Activated CD8-positive, alpha-beta memory T cell treated with anti-CD3 and anti-CD28 coated beads for 48 hours (primary cell): ENCODE measurements around the gene TSPOAP1.

Experiments used
- DNase-seq, 3 experiments: peaks; one replicate each; pipeline ENCODE4 v3.0.0-alpha.2; 2020; ENCODE audit warnings: low read depth in 2 of 3, low spot score in 2 of 3

Gene TSPOAP1

DNA sequence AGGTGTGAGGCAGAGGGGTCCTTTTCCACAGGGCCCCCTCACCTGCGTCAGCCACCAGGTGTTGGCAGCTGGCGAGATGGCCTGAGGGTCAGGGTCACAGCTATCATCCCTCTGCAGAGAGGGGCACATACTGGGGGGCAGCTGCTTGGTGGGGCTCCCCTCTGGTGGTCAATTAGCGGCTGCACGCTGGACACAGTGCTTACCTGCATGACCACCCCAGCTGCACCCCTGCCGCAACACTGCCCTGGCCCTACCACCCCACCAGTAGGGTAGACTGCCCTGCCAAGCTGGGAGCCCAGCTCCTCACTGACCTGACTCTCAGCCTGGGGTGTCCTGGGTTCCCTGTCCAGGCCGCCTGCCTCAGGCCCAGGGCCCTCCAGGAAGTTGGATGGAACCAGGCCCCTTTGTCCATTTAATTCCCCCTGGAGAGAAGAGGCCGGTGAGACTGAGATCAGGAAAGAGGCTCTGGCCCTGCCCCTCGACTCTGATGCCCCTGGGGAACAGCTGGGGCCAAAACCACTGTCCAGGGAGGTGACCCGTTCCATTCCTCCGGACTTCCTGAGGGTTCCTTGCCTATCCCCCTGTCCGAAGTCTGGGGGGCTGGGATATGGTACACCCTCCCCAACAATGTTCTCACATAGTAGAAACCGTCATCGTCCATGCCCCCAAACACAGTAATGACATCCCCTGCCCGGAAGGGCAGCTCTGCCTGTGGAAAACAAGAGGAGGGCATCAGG, 23.7 kb downstream of the TSPOAP1 start:
- no peak for DNase-seq

DNA sequence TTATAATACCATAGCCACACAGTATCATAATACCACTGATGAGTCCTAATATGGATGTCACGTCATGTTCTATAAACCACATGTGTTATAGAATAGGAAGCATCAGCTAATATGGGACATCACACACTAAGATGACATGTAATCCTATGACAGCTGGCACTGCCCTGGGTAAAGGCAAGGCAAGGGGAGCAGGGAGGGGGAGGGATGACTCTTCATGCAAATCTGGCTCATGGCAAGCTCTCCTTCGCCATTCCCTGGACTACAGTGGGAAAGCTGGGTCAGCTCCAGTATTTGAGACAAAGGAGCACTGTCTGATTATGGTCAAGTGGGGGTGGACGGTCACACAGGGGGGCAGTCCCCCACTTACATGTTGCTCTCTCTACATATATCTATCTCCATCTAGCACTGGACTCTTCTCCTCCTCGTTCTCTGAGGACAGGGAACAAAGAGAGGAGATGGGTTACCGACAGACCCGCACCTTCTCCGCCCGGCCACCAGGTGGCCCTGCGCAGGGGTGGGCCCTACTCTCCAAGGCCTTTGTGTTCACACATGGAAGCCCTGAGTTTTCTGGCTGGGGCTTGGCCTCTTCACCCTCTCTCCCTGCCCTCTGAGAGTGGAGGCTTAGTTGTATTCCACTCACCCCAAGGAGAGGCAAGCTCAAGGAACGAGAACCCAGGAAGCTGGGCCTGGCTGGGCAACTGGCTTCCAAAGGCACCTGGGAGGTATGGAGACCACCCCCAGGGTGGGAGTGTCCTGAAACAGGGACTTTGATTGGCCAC, 24.4 kb downstream of the TSPOAP1 start:
- DNase-seq, result no peak

DNA sequence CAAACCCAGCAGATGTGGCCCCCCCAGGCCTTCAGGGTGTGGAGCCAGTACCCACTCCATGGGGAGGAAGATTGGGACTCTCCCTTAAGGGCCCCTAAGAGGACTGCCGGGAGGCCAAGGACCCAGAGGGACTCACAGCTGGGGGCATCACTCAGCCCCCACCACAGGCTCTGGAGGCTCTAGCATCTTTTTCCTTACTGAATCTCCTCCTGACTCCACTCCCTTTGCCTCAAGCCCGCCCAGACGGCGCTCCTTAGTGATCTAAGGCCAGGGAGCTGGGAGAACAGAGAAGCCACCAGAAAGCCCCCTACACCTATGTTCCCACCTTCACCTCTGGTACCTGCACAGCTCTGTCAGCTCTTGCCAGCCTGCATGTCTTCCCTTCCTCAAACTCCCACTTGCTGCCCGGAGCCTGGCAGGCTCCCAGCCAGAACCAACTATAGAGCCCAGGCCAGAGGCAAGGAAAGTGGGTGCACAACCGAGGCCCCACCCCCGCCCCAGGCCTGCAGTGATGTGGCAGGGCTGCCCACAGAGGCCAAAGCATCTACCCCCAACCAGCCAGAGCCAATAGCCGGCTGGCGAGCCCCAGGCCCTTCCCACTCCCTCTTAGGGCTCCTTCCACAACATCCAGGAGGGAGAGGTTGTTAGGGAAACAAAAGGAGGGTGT, 25.5 kb downstream of the TSPOAP1 start:
- DNase-seq, result no peak

DNA sequence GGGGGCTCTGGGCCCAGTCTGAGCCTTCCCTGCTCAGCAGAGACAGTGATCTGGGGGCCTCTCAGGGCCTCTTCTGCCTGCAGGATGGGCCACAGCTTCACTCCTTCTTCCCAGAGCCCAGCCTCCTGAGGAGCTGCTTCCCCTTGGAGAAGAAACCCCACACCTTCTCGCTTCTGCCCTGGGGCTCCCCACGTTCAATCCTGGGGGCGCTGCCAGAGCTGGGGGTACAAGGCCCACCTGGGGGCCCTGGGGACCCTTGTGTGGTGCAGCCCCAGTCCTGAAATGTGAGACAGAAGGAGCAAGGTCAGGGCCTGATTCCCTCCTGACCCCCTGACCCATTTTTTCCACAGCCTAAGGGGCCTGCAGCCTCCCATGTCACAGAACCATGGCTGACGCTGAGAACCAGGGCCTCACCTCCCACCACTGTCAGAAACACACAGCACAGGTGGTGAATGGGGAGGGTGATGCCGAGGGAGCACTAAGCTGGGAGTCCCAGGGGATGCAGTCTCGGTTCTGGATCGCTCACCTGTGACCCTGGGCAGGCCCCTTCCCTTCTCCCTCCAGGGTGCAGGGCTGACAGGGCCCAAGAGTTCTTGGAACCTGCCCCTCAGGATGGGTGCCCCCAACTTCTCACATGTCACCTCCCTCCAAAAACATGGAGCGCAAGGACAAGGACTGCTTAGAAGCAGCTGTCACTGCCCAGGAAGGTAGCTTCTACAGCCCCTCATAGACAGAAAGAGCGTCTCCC, 26.2 kb downstream of the TSPOAP1 start:
- DNase-seq, result no peak

DNA sequence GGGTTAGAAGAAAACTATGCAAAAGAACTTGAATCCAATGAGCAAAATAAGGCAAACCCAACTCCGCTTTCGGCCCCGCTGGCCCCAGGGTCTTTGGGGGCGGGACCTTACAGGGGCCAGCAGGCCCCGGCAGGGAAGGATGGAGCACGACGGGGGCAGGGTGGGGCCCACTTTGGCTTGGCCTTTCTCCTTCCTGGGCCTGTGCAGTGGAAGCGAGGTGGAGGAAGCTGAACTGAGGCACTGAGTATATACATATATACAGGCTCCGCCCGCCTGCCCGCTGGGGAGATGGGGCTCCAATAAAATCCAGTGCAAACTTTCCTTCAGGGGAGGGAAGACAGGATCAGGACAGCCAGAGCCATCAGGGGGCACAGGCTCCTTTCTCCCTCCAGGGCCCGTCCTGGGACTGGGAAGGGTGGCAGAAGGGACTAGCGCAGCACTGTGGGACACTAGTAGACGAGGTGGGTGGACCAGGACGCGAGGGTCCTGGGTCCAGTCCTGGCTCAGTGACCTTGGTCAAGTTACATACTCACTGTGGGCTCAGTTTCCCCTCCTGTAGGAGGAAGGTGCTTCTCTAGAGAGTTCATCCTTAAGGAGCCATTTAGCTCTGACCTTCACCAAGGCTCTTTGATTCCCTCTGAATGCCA, 27.0 kb downstream of the TSPOAP1 start:
- DNase-seq, result no peak

DNA sequence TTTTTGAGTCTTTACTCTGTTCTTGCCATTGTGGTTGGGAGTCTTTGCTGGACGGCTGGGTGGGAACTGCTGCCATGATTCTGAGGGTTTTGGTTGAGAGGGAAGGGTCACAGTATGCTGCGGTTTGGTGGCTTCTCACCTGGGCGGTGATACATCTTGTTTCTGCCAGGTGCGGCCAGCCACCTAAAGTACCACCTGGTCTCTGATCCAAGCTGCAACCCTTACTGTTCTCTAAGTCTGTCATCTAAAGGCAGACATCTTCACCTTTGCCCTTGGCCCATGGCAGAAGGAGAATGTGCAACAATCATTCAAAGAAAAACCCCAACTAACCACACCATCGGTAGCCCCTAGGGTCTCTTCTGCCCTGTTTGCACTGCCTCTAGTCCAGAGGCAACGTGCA, 28.3 kb downstream of the TSPOAP1 start:
- no peak for DNase-seq

DNA sequence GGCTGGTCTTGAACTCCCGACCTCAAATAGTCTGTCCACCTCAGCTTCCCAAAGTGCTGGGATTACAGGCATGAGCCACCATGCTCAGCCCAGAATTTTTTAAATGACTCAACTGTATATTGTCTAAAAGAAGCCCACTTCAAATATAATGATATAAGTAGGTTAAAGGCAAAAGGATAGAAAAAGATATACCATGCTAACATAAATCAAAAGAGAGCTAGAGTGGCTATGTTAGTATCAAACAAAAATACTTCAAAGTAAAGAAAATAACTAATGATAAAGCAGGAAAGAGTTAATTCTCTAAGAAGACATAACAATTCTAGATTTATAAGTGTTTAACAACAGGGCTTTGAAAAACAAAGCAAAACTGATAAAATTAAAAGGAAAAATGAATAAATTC, 34.6 kb downstream of the TSPOAP1 start:
- no peak for DNase-seq

DNA sequence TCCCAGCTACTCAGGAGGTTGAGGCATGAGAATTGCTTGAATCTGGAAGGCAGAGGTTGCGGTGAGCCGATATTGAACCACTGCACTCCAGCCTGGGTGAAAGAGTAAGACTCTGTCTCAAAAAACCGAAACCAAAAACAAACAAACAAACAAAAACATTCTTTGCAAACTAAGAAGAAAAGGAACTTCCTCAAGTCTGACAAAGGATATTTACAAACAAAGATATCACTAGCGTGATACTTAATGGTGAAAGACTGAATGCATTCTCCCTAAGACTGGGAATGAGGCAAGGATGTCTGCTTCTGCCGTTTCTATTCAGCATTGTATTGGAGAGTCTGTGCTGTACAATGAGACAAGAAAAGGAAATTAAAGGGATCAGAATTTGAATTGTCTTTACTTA, 37.3 kb downstream of the TSPOAP1 start:
- no peak for DNase-seq

DNA sequence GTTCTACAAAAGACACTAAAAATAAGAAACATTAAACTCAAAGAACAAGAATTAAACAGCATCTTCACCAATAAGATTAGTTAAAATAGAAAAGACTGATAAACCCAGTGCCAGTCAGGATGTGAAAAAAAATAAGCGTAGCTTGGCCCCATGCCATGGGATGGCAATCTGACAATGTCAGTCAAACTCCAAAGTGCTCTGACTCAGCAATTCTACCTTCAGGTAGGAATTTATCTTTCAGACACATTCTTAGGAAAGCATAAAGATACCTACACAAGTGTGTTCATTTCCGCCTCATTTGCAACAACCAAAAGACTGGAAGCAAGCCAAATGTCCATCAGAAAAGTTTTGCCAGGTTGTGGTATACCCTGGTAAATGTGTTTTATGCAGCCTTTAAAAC, 38.7 kb downstream of the TSPOAP1 start:
- no peak for DNase-seq

DNA sequence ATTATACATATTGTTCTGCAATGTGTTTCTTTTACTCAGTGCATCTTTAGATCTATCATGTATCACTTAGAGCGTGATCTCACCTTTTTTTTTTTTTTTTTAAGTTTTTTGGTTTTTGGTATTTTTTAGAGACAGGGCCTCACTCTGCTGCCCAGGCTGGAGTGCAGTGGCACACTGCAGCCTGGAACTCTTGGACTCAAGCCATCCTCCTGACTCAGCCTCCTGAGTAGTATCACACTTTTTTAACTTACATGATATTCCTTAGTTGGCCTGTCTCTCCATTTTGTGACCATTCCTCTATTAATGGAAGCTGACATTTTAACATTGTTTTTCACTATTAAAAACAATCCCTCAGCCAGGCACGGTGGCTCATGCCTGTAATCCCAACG, 43.2 kb downstream of the TSPOAP1 start:
- no peak for DNase-seq

DNA sequence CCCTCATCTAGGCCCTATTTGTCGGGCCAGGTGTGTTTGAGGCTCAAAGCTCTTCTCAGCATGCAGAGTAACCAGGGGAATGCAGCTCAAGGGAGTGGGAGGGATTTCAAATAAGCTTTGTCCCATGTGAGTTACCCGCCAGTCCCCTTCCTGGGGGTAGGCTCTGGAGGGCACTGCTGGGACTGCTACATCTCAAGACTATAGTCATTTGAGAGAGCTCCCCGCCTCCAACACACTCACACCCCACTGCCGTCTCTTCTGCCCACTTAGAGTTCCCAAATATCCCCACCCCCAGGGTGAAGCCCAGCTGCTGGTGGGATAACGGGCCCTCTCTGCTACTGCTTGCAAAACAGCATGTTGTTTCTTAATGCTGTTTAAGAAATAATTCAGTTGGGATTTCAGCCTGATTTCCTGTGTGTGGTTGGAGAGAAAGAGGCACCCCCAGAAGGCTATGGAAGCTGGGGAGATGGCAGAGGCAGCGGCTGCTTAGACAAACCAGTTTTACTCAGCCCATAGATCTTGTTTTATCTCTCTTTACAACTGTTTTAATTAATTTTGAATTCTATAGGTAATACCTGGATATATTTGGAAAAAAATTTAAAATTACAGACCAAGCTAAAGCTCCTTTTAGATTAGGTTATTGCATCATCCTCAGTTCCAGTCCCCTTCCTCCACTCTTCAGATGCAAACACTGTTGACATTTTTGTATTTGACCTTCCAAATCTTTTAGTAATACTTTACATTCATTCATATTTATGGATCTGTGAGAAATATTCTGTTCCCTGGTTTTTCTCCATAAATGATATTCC, 43.8 kb downstream of the TSPOAP1 start:
- DNase-seq, result no peak

DNA sequence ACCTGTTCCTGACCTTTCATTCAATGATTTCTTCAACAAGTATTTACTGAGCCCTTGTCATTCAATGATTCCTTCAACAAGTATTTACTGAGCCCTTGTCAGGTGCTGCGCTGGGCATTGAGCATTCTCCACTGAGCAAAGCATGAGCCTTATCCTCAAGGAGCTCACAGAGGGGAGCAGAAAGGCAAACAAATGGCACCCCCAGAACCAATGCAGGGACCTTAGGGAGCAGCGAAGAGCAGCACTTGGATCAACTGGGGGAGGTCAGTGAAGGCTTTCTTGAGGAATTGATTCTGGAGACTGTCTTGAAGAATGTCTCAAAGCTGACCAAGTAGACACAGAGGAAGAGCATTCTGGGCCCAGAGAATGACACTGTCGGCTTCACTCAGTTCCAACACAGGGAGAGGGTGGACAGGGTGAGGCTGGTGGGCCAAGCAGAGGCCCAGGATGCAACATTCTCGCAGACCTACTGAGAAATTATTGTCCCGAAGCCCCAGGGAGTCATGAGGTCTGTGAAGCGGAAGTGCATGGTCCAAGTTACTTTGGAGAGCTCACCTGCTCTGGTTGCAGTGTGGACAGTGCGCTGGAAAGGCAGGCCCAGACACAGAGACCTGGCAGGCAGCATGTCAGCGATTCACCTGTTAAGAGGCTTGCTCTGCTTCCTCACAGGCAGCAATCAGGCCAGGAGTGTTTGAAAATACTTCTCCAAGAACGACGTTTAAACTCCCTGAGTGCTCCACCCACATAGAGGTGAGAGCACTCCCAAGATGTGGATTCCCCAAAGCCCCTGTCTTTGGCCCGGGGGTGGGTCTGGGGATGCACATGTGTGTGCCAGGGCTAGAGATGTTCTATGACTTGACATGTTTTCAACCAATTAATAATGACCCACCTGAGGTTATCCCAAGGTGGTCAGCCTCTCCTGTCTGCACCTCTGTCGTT, 44.7 kb downstream of the TSPOAP1 start:
- DNase-seq, result no peak

DNA sequence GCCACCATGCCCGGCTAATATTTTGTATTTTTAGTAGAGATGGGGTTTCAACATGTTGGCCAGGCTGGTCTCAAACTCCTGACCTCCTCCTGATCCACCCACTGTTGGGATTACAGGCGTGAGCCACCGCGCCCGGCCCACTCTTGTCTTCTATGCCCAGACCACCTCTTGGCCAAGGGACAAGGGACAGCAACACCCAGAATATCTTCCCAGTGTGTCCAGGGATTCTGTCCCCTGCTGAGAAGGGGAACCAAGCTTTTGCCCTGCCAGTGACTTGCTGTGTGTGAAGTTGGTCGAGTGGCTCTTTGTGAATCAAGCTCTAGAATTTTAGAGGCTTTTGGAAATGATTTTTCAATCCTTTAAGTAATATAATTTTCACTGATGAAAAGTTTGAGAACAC, 46.2 kb downstream of the TSPOAP1 start:
- no peak for DNase-seq

DNA sequence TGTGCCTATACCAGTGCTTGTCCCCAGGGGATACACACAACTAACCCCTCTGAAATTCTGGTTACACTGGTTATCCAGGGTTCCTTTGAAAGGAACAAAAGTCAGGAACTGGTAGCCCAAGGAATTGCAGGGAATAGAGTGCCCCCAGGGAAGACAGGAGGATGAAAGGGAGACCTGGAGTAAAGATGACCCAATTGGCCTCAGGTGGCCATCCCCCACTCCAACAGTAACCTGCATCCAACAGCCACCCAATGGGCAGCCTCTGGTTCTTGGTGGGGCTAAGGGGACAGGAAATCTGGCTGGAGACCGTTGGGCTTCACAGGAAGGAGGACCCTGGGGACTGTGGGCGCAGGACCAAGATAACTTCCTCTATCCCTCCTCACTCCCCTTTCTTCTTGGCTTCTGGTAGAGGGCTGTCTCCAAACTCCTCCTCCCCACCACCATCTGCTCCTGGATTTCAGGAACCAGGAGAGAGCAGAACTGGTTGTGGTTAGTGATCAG, 47.0 kb downstream of the TSPOAP1 start:
- DNase-seq, result no peak

DNA sequence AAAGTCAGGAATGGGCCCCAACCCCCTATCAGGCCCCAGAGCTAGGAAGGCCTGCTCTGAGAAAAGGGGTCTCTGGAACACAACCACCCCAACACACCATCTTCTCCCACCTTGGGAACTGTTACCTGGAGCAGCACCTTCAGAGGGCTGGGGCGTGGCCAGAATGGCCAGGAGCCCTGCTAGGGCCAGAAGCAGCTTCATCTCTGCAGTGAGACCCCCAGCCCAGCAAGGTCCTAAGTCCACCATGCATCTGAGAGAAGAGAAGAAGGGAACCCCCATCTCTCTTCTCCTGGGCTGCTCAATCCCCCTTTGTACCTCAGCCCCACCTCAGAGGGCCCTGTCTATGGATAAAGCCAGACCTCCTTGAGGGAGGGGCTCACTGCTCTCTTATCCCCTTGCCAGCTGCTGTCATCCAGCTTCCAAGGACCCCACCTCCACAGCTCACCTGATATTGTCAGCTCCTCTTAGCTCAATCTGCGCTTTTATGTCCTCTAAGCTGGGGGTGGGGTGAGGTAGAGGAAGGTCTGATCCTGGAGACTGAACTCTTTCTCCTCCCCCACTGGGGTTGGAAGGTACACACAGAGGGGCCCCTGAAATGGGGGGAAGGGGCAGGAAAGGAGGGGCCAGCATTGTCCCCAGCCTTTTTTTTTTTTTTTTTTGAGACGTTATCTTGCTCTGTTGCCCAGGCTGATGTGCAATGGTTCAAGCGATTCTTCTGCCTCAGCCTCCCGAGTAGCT, 47.9 kb downstream of the TSPOAP1 start, which contains the start of gene MPO:
Gene MPO, minus strand, starts transcription at position 456 of the 738 bp plus-strand sequence. Its CDS starts 177 bp downstream, at position 279.
- DNase-seq, result no peak

DNA sequence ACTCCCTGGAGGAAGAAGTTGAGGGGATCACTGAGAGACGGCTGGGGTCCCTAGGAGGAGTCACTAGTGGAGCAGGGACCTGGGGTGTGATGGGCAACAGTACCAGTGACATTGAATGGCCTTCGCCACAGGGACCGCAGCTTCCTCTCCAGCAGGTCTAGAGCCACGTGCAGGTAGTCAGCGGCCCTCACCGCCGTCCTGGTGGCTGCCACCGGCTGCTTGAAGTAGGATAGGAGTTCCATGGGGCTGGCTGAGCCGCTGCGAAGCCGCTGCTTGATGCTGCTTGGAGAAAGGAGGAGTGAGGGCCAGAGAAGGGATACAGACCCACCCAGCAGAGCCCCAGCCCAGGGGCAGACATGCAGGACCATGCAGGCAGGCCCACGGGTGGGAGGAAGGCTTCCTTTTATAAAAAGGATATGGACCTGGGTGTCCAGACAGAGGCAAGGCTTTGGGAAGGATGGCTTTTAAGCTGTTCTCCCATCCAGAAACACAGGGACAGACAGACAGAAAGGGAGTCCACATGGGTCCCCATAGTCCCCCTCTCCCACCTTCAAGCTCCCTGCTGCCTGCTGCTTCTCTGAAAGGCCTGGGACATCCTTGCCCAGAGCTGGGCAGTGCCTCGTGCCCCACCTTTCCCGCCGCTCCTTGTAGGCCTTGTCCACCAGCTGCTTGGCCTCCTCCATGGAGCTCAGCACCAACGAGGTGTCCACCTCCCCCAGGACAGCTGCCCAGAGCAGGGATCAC, 48.7 kb downstream of the TSPOAP1 start:
- DNase-seq, result no peak

DNA sequence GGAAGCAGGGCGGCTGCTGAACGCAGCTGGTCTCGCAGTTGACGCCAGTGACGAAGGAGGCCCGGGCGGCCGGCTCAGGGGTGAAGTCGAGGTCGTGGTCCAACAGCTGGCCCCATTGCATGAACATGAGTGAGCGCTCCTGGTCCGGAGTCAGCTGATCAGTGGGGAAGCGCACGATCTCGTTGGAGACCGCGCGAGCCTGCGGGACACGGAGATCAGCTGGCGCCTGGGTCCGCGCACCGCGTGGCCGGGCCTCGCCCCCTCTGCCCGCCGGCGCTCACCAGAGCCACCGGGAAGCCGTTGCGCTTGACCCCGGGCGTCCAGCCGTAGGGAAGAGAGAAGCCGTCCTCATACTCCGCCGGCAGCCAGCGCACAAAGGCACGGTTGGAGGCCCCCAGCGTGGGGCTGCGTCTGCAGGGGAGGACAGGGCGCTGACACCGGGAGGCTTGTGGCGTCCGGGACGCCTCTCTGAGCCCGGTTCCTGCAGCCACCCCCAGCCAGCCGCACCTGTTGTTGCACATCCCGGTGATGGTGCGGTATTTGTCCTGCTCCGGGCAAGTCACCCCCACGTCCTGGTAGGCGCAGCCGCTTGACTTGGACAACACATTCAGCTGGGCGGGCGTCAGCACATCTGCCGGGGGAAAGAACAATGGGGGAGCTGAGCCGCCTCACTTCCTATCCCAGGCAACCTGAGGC, 49.4 kb downstream of the TSPOAP1 start:
- DNase-seq, result no peak
